ENCODE results near the gene ADGRV1. TPM values are rescaled to one million over a fixed set of nuclear protein-coding genes. Genes with fewer than 3 reads are reported as not detected.

Gene ADGRV1
- total RNA-seq, 2 experiments from 2014 or later = not detected

- Histone ChIP-seq H3K9me2 (ENCODE audit: insufficient read depth, low read length) (no peaks in the 10 kb centered on the region), H3K4me1 (ENCODE audit: insufficient read depth, low read length, poor library complexity, severe bottlenecking) (no peaks in the 10 kb centered on the region), H3K36me3 (ENCODE audit: insufficient read depth, low read length) (no peaks in the 10 kb centered on the region), H3K4me2 (ENCODE audit: low read length) (no peak overlapping the region), H3K27ac (ENCODE audit: low read depth, low read length, poor library complexity, severe bottlenecking) (no peak overlapping the region), H3K9me3 (ENCODE audit: low read length) (no peaks in the 10 kb centered on the region), H3K79me2 (ENCODE audit: insufficient read depth, low read depth, low read length) (no peaks in the 10 kb centered on the region), H4K20me1 (ENCODE audit: insufficient read depth, low read length) (no peaks in the 10 kb centered on the region), H2AFZ (ENCODE audit: low read length) (no peak overlapping the region), H3K4me3 (ENCODE audit: low read depth, low read length, poor library complexity, severe bottlenecking) (no peak overlapping the region)
- no TSS peak for BruUV-seq (replicated peaks)
- intact Hi-C loops (cut with micrococcal nuclease; ENCODE audit: unreplicated experiment) = no loop called here
- TF ChIP-seq, protein P1, sequence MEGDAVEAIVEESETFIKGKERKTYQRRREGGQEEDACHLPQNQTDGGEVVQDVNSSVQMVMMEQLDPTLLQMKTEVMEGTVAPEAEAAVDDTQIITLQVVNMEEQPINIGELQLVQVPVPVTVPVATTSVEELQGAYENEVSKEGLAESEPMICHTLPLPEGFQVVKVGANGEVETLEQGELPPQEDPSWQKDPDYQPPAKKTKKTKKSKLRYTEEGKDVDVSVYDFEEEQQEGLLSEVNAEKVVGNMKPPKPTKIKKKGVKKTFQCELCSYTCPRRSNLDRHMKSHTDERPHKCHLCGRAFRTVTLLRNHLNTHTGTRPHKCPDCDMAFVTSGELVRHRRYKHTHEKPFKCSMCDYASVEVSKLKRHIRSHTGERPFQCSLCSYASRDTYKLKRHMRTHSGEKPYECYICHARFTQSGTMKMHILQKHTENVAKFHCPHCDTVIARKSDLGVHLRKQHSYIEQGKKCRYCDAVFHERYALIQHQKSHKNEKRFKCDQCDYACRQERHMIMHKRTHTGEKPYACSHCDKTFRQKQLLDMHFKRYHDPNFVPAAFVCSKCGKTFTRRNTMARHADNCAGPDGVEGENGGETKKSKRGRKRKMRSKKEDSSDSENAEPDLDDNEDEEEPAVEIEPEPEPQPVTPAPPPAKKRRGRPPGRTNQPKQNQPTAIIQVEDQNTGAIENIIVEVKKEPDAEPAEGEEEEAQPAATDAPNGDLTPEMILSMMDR (conservative IDR thresholded peaks at IDR 0.05; ENCODE audit: low read length) = no peak
- TF ChIP-seq EZH2phosphoT487 (IDR thresholded peaks at IDR 0.05; ENCODE audit: borderline replicate concordance, low read depth, low read length) = no peak
- POLR2A ChIA-PET = interaction anchor here (1.2 kb wide), 1 partner anchor 11 kb away, joined by 4 read pairs; no protein-coding TSS in a partner anchor
- no peak for DNase-seq (ENCODE audit: low spot score)
- CTCF ChIA-PET (ENCODE audit: unreplicated experiment) = no interaction called here
Measured at GRCh38 chr5:90640484-90641059, 82.0 kb downstream of the ADGRV1 start.

GRCh38 chr5:90641528-90641927, 82.9 kb downstream of the ADGRV1 start:
- Histone ChIP-seq H4K20me1 (ENCODE audit: insufficient read depth, low read length) (no peaks in the 10 kb centered on the region), H3K4me2 (ENCODE audit: low read length) (no peak overlapping the region), H3K27ac (ENCODE audit: low read depth, low read length, poor library complexity, severe bottlenecking) (no peak overlapping the region), H3K4me3 (ENCODE audit: low read depth, low read length, poor library complexity, severe bottlenecking) (no peak overlapping the region), H3K9me2 (ENCODE audit: insufficient read depth, low read length) (no peaks in the 10 kb centered on the region), H3K36me3 (ENCODE audit: insufficient read depth, low read length) (no peaks in the 10 kb centered on the region), H3K79me2 (ENCODE audit: insufficient read depth, low read depth, low read length) (no peaks in the 10 kb centered on the region), H3K9me3 (ENCODE audit: low read length) (no peaks in the 10 kb centered on the region), H3K4me1 (ENCODE audit: insufficient read depth, low read length, poor library complexity, severe bottlenecking) (no peaks in the 10 kb centered on the region), H2AFZ (ENCODE audit: low read length) (no peak overlapping the region)
- POLR2A ChIA-PET = no interaction called here
- no peak for TF ChIP-seq EZH2phosphoT487 (IDR thresholded peaks at IDR 0.05; ENCODE audit: borderline replicate concordance, low read depth, low read length)
- TF ChIP-seq, protein P1 (conservative IDR thresholded peaks at IDR 0.05; ENCODE audit: low read length) = no peak
- DNase-seq (ENCODE audit: low spot score) = no peak
- intact Hi-C loops (cut with micrococcal nuclease; ENCODE audit: unreplicated experiment) = no loop called here
- CTCF ChIA-PET (ENCODE audit: unreplicated experiment) = no interaction called here
- BruUV-seq (replicated peaks) = no TSS peak

- Histone ChIP-seq H4K20me1 (ENCODE audit: insufficient read depth, low read length) (no peaks in the 10 kb centered on the region), H3K4me3 (ENCODE audit: low read depth, low read length, poor library complexity, severe bottlenecking) (no peak overlapping the region), H3K79me2 (ENCODE audit: insufficient read depth, low read depth, low read length) (no peaks in the 10 kb centered on the region), H3K4me1 (ENCODE audit: insufficient read depth, low read length, poor library complexity, severe bottlenecking) (no peaks in the 10 kb centered on the region), H3K9me3 (ENCODE audit: low read length) (no peaks in the 10 kb centered on the region), H3K4me2 (ENCODE audit: low read length) (no peak overlapping the region), H3K36me3 (ENCODE audit: insufficient read depth, low read length) (no peaks in the 10 kb centered on the region), H3K27ac (ENCODE audit: low read depth, low read length, poor library complexity, severe bottlenecking) (no peak overlapping the region), H3K9me2 (ENCODE audit: insufficient read depth, low read length) (no peaks in the 10 kb centered on the region), H2AFZ (ENCODE audit: low read length) (no peak overlapping the region)
- DNase-seq (ENCODE audit: low spot score) = no peak
- TF ChIP-seq, protein P1 (conservative IDR thresholded peaks at IDR 0.05; ENCODE audit: low read length) = no peak
- TF ChIP-seq EZH2phosphoT487 (IDR thresholded peaks at IDR 0.05; ENCODE audit: borderline replicate concordance, low read depth, low read length) = no peak
- intact Hi-C loops (cut with micrococcal nuclease; ENCODE audit: unreplicated experiment) = no loop called here
- no TSS peak for BruUV-seq (replicated peaks)
- ChIA-PET POLR2A (no interaction called here), CTCF (ENCODE audit: unreplicated experiment) (no interaction called here)
Measured at GRCh38 chr5:90642706-90643229, 84.2 kb downstream of the ADGRV1 start.
